Activated B cell treated with CpG ODN at 0.5 μM for 24 hours (primary cell): ENCODE measurements around the gene GPR15LG. TPM values are rescaled to one million over a fixed set of nuclear protein-coding genes. Genes with fewer than 3 reads are reported as not detected.

ENCODE experiments used
- ATAC-seq: fragments of 200-7000 bp; cut with Tn5 transposase; one replicate; pipeline ENCODE4 v1.10.0; 2021; ENCODE audit warnings: low read depth, mild to moderate bottlenecking, moderate library complexity
- CTCF ChIA-PET: fragments of 350-600 bp; sonication (Branson Sonifier 250); formaldehyde crosslinking; loops from one replicate; lab custom pipeline; 2021; ENCODE audit warnings: antibody characterized with exemption; lab: Charles Lee
- POLR2A ChIA-PET: fragments of 350-600 bp; sonication (Branson Sonifier 250); formaldehyde crosslinking; loops from one replicate; lab custom pipeline; 2021; ENCODE audit warnings: antibody characterized with exemption; lab: Charles Lee
- DNase-seq: peaks from one replicate; pipeline ENCODE4 v3.0.0; 2022
- H3K27ac Mint-ChIP-seq: one replicate; pipeline ENCODE4 v1.8.0; 2020; ENCODE audit warnings: mixed read lengths
- H3K27me3 Mint-ChIP-seq: one replicate; pipeline ENCODE4 v1.8.0; 2021; ENCODE audit warnings: mixed read lengths
- H3K36me3 Mint-ChIP-seq: one replicate; pipeline ENCODE4 v1.8.0; 2021; ENCODE audit warnings: low read depth, mixed read lengths
- H3K4me1 Mint-ChIP-seq: one replicate; pipeline ENCODE4 v1.8.0; 2021; ENCODE audit warnings: mixed read lengths
- H3K4me3 Mint-ChIP-seq: one replicate; pipeline ENCODE4 v1.8.0; 2020; ENCODE audit warnings: mild to moderate bottlenecking, mixed read lengths
- H3K9me3 Mint-ChIP-seq: one replicate; pipeline ENCODE4 v1.8.0; 2020; ENCODE audit warnings: mixed read lengths
- CTCF ChIP-seq: fragments of 200-600 bp; IDR thresholded peaks from one replicate; pipeline ENCODE4 v1.8.0; 2022; ENCODE audit warnings: antibody characterized with exemption, mild to moderate bottlenecking
- intact Hi-C: fragments of 100-400 bp; cut with micrococcal nuclease; formaldehyde crosslinking; loops from one replicate; pipeline ENCODE4 v1.15.1; 2024
- total RNA-seq: library from RNA; stranded (reverse); gene quantifications from 2 replicates; pipeline ENCODE4 v1.2.3, GENCODE V29; 2022

GPR15LG gene
- total RNA-seq, 1 donor from 2014 or later, result not detected

GRCh38 chr10:84217746-84218145 lies 44.1 kb downstream of the GPR15LG start:
- H3K9me3 Mint-ChIP-seq, result peaks cover 5% of the 10 kb centered on the region
- DNase-seq (no peak), ATAC-seq (no peak)
- POLR2A ChIA-PET, result no interaction called here
- CTCF ChIA-PET, result interaction anchor here (0.9 to 1.6 kb wide), 3 partner anchors 9 to 319 kb away, joined by 3 to 4 read pairs (median 3); no protein-coding TSS in a partner anchor
- intact Hi-C loops, result no loop called here
- no peak overlapping the region for H3K4me3 Mint-ChIP-seq
- H3K4me1 Mint-ChIP-seq, result no peaks in the 10 kb centered on the region
- no peaks in the 10 kb centered on the region for H3K36me3 Mint-ChIP-seq
- peaks cover 6% of the 10 kb centered on the region for H3K27me3 Mint-ChIP-seq
- H3K27ac Mint-ChIP-seq, result no peak overlapping the region
- TF ChIP-seq CTCF, result no peak

- no peak for TF ChIP-seq CTCF
- Mint-ChIP-seq H3K27ac (no peak overlapping the region), H3K4me1 (no peaks in the 10 kb centered on the region), H3K9me3 (peaks cover 5% of the 10 kb centered on the region), H3K36me3 (no peaks in the 10 kb centered on the region), H3K27me3 (peaks cover 18% of the 10 kb centered on the region), H3K4me3 (no peak overlapping the region)
- DNase-seq (no peak), ATAC-seq (no peak)
- ChIA-PET POLR2A (no interaction called here), CTCF (no interaction called here)
- intact Hi-C loops, result no loop called here
Measured at GRCh38 chr10:84221916-84222315, 48.3 kb downstream of the GPR15LG start.

GRCh38 chr10:84224411-84225028 lies 50.9 kb downstream of the GPR15LG start:
- H3K4me3 Mint-ChIP-seq, result no peak overlapping the region
- no peak for DNase-seq
- ChIA-PET CTCF (interaction anchor here (1.0 to 1.2 kb wide), 2 partner anchors 77 to 353 kb away, joined by 3 to 4 read pairs; no protein-coding TSS in a partner anchor), POLR2A (no interaction called here)
- intact Hi-C loops, result no loop called here
- no peak overlapping the region for H3K27ac Mint-ChIP-seq
- ATAC-seq, result no peak
- H3K27me3 Mint-ChIP-seq, result peaks cover 20% of the 10 kb centered on the region
- no peak for TF ChIP-seq CTCF
- H3K9me3 Mint-ChIP-seq, result peaks cover 6% of the 10 kb centered on the region
- H3K4me1 Mint-ChIP-seq, result no peaks in the 10 kb centered on the region
- no peaks in the 10 kb centered on the region for H3K36me3 Mint-ChIP-seq

- no peak for TF ChIP-seq CTCF
- Mint-ChIP-seq H3K27me3 (peaks cover 20% of the 10 kb centered on the region), H3K9me3 (peaks cover 4% of the 10 kb centered on the region), H3K36me3 (no peaks in the 10 kb centered on the region), H3K27ac (no peak within 1 kb of the TSS), H3K4me1 (no peaks in the 10 kb centered on the region), H3K4me3 (no peak within 1 kb of the TSS)
- ChIA-PET POLR2A (no interaction called here), CTCF (interaction anchor here (1.0 kb wide), 1 partner anchor 354 kb away, joined by 4 read pairs; no protein-coding TSS in a partner anchor)
- intact Hi-C loops, result no loop called here
- ATAC-seq (no peak), DNase-seq (no peak)
Measured at GRCh38 chr10:84225427-84226173, 52.0 kb downstream of the GPR15LG start, which contains the start of gene LRIT2. LRIT2 (minus strand) TSS chr10:84225544; CDS start chr10:84225520, 24 bp downstream.

GRCh38 chr10:84226616-84227015 lies 53.0 kb downstream of the GPR15LG start:
- no peak overlapping the region for H3K27ac Mint-ChIP-seq
- H3K36me3 Mint-ChIP-seq, result no peaks in the 10 kb centered on the region
- peaks cover 4% of the 10 kb centered on the region for H3K9me3 Mint-ChIP-seq
- DNase-seq (no peak), ATAC-seq (no peak)
- H3K4me1 Mint-ChIP-seq, result no peaks in the 10 kb centered on the region
- peaks cover 20% of the 10 kb centered on the region for H3K27me3 Mint-ChIP-seq
- ChIA-PET POLR2A (no interaction called here), CTCF (no interaction called here)
- no peak for TF ChIP-seq CTCF
- no peak overlapping the region for H3K4me3 Mint-ChIP-seq
- intact Hi-C loops, result no loop called here
